Activated naive CD8-positive, alpha-beta T cell (primary cell): ENCODE data around the gene BCL2L2.

Experiments
- H3K27ac Mint-ChIP-seq: one replicate; pipeline ENCODE4 v1.8.0; 2021; ENCODE audit warnings: mixed read lengths
- H3K27me3 Mint-ChIP-seq: one replicate; pipeline ENCODE4 v1.8.0; 2021; ENCODE audit warnings: mixed read lengths
- H3K36me3 Mint-ChIP-seq: one replicate; pipeline ENCODE4 v1.8.0; 2021; ENCODE audit warnings: mixed read lengths
- H3K4me1 Mint-ChIP-seq: one replicate; pipeline ENCODE4 v1.8.0; 2021; ENCODE audit warnings: low read depth, mixed read lengths
- H3K4me3 Mint-ChIP-seq: one replicate; pipeline ENCODE4 v1.8.0; 2021; ENCODE audit warnings: mild to moderate bottlenecking, mixed read lengths
- H3K9me3 Mint-ChIP-seq: one replicate; pipeline ENCODE4 v1.8.0; 2021; ENCODE audit warnings: low read depth, mixed read lengths

BCL2L2 gene

GRCh38 chr14:23327947-23328744 is 21.5 kb downstream of the BCL2L2 start:
- Mint-ChIP-seq H3K4me1 (peaks cover 8% of the 10 kb centered on the region), H3K36me3 (peaks cover 5% of the 10 kb centered on the region), H3K27ac (no peak overlapping the region), H3K9me3 (no peaks in the 10 kb centered on the region), H3K27me3 (no peaks in the 10 kb centered on the region), H3K4me3 (no peak overlapping the region)

- Mint-ChIP-seq H3K36me3 (no peaks in the 10 kb centered on the region), H3K27me3 (peaks cover 5% of the 10 kb centered on the region), H3K27ac (no peak overlapping the region), H3K4me1 (no peaks in the 10 kb centered on the region), H3K9me3 (no peaks in the 10 kb centered on the region), H3K4me3 (no peak overlapping the region)
These were observed 29.0 kb downstream of the BCL2L2 start for GRCh38 chr14:23335623-23336022.

- Mint-ChIP-seq H3K4me3 (no peak overlapping the region), H3K27me3 (peaks cover 5% of the 10 kb centered on the region)
These were observed 33.1 kb downstream of the BCL2L2 start for GRCh38 chr14:23339506-23340268.

GRCh38 chr14:23344481-23344880 is 37.8 kb downstream of the BCL2L2 start:
- H3K9me3 Mint-ChIP-seq = no peaks in the 10 kb centered on the region
- H3K27me3 Mint-ChIP-seq = no peaks in the 10 kb centered on the region
- H3K4me1 Mint-ChIP-seq = no peaks in the 10 kb centered on the region
- H3K36me3 Mint-ChIP-seq = no peaks in the 10 kb centered on the region
- no peak overlapping the region for H3K4me3 Mint-ChIP-seq
- H3K27ac Mint-ChIP-seq = no peak overlapping the region

More at GRCh38 chr14:23339506-23340268, 33.1 kb downstream of the BCL2L2 start:
- H3K4me1 Mint-ChIP-seq = no peaks in the 10 kb centered on the region
- no peaks in the 10 kb centered on the region for H3K9me3 Mint-ChIP-seq
- H3K27ac Mint-ChIP-seq = no peak overlapping the region
- no peaks in the 10 kb centered on the region for H3K36me3 Mint-ChIP-seq

GRCh38 chr14:23345987-23346692 is 39.5 kb downstream of the BCL2L2 start:
- peaks cover 2% of the 10 kb centered on the region for H3K4me1 Mint-ChIP-seq
- H3K36me3 Mint-ChIP-seq = peaks cover 2% of the 10 kb centered on the region
- H3K27ac Mint-ChIP-seq = no peak overlapping the region
- H3K27me3 Mint-ChIP-seq = peaks cover 4% of the 10 kb centered on the region
- no peak overlapping the region for H3K4me3 Mint-ChIP-seq
- no peaks in the 10 kb centered on the region for H3K9me3 Mint-ChIP-seq

GRCh38 chr14:23346693-23347405 is 40.2 kb downstream of the BCL2L2 start:
- peaks cover 2% of the 10 kb centered on the region for H3K36me3 Mint-ChIP-seq
- H3K9me3 Mint-ChIP-seq = no peaks in the 10 kb centered on the region
- peaks cover 6% of the 10 kb centered on the region for H3K27me3 Mint-ChIP-seq
- peaks cover 4% of the 10 kb centered on the region for H3K4me1 Mint-ChIP-seq
- no peak overlapping the region for H3K4me3 Mint-ChIP-seq
- H3K27ac Mint-ChIP-seq = no peak overlapping the region

- peaks cover 6% of the 10 kb centered on the region for H3K27me3 Mint-ChIP-seq
- no peak overlapping the region for H3K4me3 Mint-ChIP-seq
- peaks cover 4% of the 10 kb centered on the region for H3K4me1 Mint-ChIP-seq
- H3K27ac Mint-ChIP-seq = no peak overlapping the region
- H3K9me3 Mint-ChIP-seq = no peaks in the 10 kb centered on the region
- peaks cover 2% of the 10 kb centered on the region for H3K36me3 Mint-ChIP-seq
These were observed 41.0 kb downstream of the BCL2L2 start for GRCh38 chr14:23347406-23348296.

GRCh38 chr14:23348297-23348655 is 41.6 kb downstream of the BCL2L2 start:
- H3K27ac Mint-ChIP-seq = no peak overlapping the region
- peaks cover 8% of the 10 kb centered on the region for H3K4me1 Mint-ChIP-seq
- no peak overlapping the region for H3K4me3 Mint-ChIP-seq
- H3K36me3 Mint-ChIP-seq = peaks cover 2% of the 10 kb centered on the region
- peaks cover 6% of the 10 kb centered on the region for H3K27me3 Mint-ChIP-seq
- no peaks in the 10 kb centered on the region for H3K9me3 Mint-ChIP-seq

GRCh38 chr14:23349156-23349845 is 42.7 kb downstream of the BCL2L2 start:
- Mint-ChIP-seq H3K36me3 (peaks cover 2% of the 10 kb centered on the region), H3K27me3 (peaks cover 8% of the 10 kb centered on the region), H3K27ac (no peak overlapping the region), H3K4me3 (no peak overlapping the region), H3K9me3 (no peaks in the 10 kb centered on the region), H3K4me1 (peaks cover 10% of the 10 kb centered on the region)

- Mint-ChIP-seq H3K9me3 (no peaks in the 10 kb centered on the region), H3K27me3 (peaks cover 8% of the 10 kb centered on the region), H3K4me1 (peaks cover 10% of the 10 kb centered on the region), H3K36me3 (peaks cover 2% of the 10 kb centered on the region), H3K4me3 (peak overlapping the region; percentile 92), H3K27ac (no peak overlapping the region)
These were observed 45.3 kb downstream of the BCL2L2 start for GRCh38 chr14:23351681-23352505.

- Mint-ChIP-seq H3K4me1 (peaks cover 10% of the 10 kb centered on the region), H3K9me3 (no peaks in the 10 kb centered on the region), H3K27me3 (peaks cover 8% of the 10 kb centered on the region), H3K36me3 (peaks cover 2% of the 10 kb centered on the region), H3K27ac (no peak within 1 kb of the TSS), H3K4me3 (peak within 1 kb of the TSS; percentile 92)
These were observed 46.1 kb downstream of the BCL2L2 start, which contains the start of gene SLC22A17 for GRCh38 chr14:23352506-23353432. Gene SLC22A17, minus strand, starts transcription at chr14:23352887.

- peak overlapping the region; percentile 92 for H3K4me3 Mint-ChIP-seq
- H3K9me3 Mint-ChIP-seq = no peaks in the 10 kb centered on the region
- H3K4me1 Mint-ChIP-seq = peaks cover 10% of the 10 kb centered on the region
- peaks cover 2% of the 10 kb centered on the region for H3K36me3 Mint-ChIP-seq
- no peak overlapping the region for H3K27ac Mint-ChIP-seq
- peaks cover 8% of the 10 kb centered on the region for H3K27me3 Mint-ChIP-seq
These were observed 46.8 kb downstream of the BCL2L2 start for GRCh38 chr14:23353433-23353780.
